HG03575 (cell line): ENCODE results near the gene PHACTR1.
"Not testable (repeated sequence)": the region's sequence is repeated elsewhere in the genome, so short reads cannot be mapped to it uniquely, and the experiment has no call there.

Experiments used
- ATAC-seq: cut with Tn5 transposase; IDR thresholded peaks from one replicate; pipeline ENCODE4 v1.9.1; 2021; ENCODE audit not compliant: unreplicated experiment, insufficient number of reproducible peaks, low FRiP score; ENCODE audit errors: extremely low read depth

The PHACTR1 gene

DNA sequence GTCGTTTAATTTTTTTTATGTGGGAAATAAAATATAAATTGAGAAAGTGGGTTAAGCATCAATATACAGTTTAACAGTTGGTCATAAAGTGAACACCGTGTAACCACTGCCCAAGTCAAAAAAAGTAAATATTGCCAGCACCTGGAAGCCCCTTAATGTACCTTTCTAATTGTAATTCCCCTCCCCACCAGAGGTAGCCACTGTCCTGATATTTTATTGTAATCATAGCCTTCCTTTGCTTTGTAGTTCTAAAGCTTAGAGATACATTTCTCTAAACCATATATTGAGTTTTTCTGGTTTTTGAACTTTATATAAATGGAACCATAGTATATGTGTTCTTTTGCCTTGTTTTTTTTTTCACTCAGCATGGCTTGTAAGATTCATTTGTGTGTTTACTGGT lies 431.2 kb downstream of the PHACTR1 start:
- ATAC-seq, result no peak

- no peak for ATAC-seq
Observed at GRCh38 chr6:13152764-13153163, 436.2 kb downstream of the PHACTR1 start.

DNA sequence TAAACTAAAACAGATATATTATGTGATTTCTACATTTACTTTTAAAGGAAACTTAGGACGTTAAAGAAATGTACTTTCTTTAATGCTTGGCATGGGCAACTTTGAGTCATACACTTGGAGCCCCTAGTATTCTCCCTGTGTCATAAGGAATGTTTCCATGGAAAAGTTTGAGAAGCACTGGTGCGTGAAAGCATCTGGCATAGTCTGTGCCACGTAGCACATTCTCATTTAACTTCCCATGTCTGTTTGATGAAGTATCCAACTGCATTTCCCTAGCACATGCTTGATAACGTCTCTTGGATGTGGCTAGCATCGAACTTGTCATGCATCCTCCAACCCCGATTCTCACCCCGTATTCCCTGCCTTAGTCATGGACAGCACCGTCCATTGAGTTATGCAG lies 439.8 kb downstream of the PHACTR1 start:
- no peak for ATAC-seq

- no peak for ATAC-seq
Observed at GRCh38 chr6:13157293-13157692, 440.7 kb downstream of the PHACTR1 start.

DNA sequence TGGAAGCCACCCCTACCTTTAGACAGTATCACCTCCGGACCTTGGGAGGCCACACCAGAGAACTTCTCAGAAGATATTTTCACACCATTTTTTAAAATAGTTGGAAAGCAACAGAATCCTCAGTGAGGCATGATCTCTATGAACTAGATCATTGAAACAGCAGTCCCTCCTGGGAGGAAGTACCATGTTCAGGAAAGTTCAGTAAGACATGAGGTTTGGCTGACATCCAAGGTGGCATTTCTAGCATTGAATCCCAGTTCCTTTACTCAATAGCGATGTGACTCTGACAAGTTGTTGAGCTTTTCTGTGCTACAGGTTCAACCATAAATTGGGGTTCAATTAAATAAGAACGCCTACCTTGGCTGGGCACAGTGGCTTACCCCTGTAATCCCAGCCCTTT lies 442.7 kb downstream of the PHACTR1 start:
- ATAC-seq, result no peak

DNA sequence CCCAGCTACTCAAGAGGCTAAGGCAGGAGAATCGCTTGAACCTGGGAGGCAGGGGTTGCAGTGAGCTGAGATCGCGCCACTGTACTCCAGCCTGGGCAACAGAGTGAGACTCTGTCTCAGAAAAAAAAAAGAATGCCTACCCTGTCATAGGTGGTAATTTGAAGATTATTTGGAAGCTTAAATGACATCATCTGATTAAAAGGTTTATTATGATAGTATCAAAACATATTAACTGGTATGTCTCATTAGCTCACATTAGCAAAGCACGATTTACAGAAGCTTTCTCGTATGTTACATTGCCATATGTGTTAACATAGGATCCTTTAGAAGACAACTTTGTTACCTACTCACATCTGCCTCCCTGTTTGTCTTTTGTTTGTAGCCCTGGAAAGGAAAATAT lies 443.3 kb downstream of the PHACTR1 start:
- not testable (repeated sequence) for ATAC-seq

DNA sequence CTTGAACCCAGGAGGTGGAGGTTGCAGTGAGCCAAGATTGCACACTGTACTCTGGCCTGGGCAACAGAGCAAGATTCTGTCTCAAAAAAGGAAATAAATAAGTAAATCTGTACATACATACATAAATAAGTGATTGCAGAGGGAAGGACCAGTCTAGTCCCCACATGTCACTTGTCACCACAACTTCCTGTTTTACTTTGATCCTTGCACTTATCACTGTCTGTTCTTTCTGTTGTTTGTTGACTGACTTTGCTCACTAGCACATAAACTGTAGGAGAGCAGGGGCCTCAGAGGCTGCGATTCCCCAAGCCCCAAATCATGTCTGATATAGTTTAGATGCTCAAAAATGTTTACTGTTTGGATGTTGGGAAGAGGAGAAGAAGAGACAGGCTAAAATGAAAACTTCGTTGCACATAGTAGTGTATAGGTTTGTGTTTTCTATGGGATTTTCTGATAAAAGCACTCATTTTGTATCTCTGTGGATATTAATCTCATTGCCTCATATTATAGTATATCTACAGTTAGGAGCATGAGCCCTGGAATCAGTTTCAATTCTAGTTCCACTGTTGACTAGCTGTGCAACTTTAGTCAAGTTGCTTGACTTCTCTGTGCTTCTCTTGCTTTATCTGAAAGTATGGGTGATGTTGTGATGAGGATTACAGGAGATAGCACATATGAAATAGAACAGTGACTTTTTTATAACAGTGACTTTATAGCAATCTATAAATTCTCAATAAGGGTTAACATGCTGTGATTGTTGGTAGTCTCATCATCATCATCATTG lies 446.8 kb downstream of the PHACTR1 start:
- no peak for ATAC-seq

- ATAC-seq, result no peak
Observed at GRCh38 chr6:13164291-13164690, 447.7 kb downstream of the PHACTR1 start.

DNA sequence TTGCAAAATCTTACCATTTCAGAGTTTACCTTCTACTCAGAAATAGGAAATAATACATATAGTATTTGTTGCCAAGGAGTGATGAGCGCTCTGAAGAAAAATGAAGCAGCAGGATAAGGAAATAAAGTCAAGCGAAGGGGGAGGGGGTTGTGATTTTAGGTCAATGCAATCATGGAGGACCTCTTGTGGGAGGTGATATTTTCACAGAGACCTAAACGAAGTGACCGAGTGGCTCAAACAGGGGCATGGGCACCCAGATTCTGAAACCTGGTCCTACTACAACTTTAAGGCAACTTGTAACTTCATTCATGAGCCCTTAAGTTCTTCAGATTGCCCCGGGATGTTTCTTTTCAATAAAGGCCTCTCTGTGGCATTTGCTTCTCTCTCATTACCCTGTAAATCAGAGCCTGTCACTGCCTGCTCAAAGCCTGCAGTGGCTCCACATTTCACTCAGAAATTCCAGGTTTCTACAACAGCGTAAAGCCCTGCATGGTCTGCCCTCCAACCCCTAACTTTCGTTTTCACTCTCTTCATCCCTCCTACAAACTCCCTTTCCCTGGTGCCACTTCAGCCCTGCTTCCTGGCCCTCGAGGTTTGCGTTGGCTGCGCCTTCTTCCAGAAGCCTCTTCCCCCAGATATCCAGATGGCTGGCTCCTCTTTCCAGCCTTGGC lies 449.1 kb downstream of the PHACTR1 start:
- ATAC-seq, result no peak

GRCh38 chr6:13166269-13166668 lies 449.7 kb downstream of the PHACTR1 start:
- no peak for ATAC-seq

DNA sequence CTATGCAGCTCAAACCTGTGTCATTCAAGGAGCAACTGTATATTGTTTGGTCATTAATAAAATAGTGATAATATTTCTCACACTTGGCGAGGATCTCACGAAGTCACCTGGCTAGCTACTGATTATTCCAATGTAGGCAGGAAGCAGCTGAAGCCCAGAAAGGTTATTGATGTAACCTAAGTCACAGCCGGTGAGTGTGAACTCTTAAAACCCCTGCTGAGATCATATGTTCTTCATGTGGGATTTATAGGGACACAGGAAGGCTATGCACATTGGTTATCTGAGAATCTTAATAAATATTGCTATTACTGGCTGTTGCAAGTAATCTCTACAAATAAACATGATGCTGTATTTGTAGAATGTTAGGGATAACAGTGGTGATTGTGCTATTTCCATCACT lies 450.3 kb downstream of the PHACTR1 start:
- ATAC-seq, result no peak

DNA sequence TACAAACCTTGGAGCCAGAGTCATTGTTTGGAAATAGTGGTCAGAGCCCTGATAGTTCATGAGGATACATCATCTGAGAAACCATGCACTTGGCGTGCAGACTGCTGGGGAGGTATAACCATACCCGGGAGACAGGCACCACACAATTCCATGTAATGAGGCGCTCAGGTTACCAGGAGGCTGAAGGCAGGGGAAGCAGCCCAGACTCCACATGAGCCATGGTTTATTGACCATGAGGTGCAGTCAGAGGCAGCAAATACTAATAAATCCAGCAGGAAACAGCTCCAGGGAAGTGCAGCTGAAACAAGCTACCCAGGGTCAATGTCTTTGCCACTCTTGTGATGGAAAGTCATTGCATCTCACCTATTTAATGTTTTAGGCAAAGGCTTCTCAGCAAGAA lies 455.7 kb downstream of the PHACTR1 start:
- no peak for ATAC-seq

DNA sequence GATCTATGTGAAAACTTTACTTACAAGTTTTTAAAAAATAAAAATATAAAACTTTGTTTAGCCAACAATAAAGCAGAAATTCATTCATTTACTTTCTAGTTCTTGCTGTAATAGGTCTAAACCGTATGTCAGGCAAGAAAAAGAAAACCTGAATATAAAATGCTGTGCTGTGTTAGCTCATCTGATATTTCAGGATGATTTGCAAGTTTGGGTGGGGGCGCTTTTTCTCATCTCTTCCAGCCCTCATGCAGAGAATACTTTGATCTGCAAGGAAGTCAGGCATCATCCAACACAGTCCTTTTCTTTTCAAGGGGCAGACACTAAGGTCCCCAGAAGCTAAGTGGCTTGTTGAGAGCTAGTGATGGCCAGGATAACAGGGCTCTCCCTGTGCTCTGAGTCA lies 458.5 kb downstream of the PHACTR1 start:
- no peak for ATAC-seq

DNA sequence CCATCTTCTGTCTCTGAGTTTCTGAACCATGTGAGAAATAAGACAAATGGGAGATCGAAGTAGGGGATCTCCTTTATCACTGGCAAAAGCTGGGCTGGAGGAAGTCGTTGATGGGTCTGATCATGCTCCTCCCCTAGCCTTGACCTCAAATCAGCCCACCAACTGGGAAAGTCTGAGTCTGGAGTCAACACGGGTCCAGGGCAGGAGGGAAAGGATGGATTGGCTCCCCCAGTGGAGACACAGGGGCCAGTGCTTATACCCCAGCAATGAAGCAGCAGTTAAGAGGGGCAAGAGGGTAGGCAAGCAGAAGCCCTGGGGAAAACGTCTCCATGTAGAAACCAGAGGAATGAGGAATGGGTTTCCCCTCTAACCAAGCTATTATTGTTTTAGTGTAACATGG lies 459.2 kb downstream of the PHACTR1 start:
- no peak for ATAC-seq

DNA sequence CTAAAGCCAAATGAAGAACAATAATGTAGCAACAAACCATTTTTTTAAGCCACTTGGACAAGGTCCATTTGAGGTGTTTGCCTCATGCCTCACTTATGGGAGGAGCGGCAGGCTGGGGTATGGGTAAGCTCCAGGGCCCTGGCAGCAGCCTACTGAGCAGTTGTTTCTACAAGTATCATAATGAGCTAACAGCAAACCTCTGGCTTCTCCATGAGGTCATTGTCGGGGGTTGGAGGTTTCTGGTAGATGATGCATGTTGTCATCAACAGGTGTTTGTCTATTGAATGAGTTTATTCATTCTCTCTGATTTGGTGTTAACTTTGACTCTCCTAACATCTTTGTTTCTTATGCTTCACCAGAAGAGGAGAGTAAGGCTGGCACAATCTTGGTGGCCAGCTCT lies 461.1 kb downstream of the PHACTR1 start:
- no peak for ATAC-seq

DNA sequence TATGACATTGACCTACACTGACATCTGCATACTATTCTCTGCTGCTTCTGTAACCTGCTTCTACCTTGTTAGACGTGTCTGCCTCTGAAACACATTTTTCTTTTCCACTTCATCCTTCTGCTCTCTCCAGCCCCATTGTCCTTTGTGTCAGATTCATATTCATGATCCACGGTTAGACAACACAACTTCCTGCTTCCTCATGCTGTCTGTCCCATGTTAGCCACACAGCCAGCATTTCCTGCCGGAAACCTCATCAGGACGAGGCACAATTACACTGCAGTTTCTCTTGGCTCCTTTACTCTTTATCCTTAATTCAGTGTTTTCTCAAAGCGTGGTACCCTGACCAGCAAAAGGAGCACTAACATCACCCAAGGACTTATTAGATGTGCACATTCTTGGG lies 461.5 kb downstream of the PHACTR1 start:
- no peak for ATAC-seq

DNA sequence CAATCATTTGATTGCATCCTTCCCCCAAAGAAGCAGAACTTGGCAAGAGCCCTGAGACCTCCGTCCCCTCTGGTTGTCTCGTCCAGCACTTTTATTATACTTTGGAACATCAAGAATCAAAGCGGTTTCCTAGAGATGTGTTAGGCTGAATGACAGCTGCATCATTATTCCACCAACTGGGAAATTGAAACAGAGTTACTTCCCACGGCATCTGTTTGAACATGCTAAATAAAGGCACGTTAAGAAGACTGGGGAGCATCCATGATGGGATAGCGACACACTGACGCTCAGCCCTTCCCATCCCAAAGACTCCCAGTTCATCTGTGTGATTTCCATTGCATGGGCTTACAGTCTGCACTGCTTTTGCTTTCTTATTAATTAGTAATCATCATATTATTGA lies 464.0 kb downstream of the PHACTR1 start:
- ATAC-seq, result no peak

GRCh38 chr6:13181393-13181792 lies 464.8 kb downstream of the PHACTR1 start:
- no peak for ATAC-seq

GRCh38 chr6:13183415-13184088 lies 467.0 kb downstream of the PHACTR1 start:
- no peak for ATAC-seq

- ATAC-seq, result no peak
Observed at GRCh38 chr6:13184089-13184468, 467.5 kb downstream of the PHACTR1 start.
